ENCODE measurements around the gene PTMS.

Gene PTMS

DNA sequence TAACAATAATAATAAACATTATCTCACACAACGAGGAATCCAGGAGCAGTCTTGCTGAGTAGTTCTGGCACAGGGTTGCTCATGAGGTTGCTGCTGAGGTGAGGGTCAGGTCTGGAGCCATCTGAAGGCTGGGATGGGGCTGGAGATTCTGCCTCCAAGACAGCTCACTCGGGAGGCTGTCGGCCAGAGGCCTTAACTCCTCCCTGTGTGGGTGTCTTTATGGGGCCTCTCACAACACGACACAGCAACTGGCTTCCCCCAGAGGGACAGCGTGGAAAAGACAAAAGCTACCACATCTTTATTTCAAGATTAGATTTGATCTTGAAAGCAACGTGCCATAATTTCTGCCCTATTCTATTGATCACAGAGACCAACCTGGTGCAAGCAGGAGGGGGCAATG lies 16.0 kb downstream of the PTMS start:
- no peak for DNase-seq (ENCODE audit: low read depth)
- TF ChIP-seq, protein P1, sequence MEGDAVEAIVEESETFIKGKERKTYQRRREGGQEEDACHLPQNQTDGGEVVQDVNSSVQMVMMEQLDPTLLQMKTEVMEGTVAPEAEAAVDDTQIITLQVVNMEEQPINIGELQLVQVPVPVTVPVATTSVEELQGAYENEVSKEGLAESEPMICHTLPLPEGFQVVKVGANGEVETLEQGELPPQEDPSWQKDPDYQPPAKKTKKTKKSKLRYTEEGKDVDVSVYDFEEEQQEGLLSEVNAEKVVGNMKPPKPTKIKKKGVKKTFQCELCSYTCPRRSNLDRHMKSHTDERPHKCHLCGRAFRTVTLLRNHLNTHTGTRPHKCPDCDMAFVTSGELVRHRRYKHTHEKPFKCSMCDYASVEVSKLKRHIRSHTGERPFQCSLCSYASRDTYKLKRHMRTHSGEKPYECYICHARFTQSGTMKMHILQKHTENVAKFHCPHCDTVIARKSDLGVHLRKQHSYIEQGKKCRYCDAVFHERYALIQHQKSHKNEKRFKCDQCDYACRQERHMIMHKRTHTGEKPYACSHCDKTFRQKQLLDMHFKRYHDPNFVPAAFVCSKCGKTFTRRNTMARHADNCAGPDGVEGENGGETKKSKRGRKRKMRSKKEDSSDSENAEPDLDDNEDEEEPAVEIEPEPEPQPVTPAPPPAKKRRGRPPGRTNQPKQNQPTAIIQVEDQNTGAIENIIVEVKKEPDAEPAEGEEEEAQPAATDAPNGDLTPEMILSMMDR (IDR thresholded peaks at IDR 0.05; ENCODE audit: insufficient read depth, low read depth, low read length, missing control alignments): no peak

DNA sequence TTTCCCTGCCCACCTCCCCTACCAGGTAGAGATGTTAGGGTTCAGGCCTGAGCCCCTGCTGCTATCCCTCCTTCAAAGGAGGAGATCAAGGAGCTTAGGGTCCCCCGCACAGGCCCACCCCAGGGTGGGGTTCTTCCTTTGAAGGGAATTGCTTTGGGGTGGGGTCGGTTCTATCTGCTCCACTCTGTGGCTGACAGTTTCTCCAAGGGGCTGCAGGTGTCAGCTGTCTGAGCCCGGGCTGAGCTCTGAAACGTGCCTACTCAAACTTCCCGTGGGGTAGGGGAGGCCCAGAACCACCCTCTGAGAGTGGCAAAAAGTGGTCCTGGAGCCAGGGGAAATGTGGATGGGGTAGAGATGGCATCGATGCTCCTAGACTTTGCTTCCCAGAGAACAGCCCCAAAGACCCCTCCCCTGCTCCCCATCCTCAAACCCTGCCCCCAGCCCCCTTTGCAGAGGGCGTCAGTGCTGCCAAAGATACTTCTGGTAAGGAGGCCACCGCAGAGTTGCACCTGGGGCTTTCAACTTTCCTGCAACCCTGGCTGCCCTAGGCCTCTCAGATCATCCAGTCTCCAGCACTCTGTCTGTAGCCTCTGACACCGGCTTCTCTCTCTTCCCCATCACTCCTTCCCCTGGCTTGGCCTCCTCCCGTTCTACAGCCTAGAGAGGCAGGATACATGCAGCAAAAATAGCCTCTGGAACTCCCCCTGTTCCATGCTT lies 16.8 kb downstream of the PTMS start:
- TF ChIP-seq, protein P1 (IDR thresholded peaks at IDR 0.05; ENCODE audit: insufficient read depth, low read depth, low read length, missing control alignments): no peak
- DNase-seq (ENCODE audit: low read depth): no peak
- no peak overlapping the region for H3K4me3 ChIP-seq (ENCODE audit: low read length)

More for the DNA sequence above, 16.0 kb downstream of the PTMS start:
- no peak overlapping the region for H3K4me3 ChIP-seq (ENCODE audit: low read length)

DNA sequence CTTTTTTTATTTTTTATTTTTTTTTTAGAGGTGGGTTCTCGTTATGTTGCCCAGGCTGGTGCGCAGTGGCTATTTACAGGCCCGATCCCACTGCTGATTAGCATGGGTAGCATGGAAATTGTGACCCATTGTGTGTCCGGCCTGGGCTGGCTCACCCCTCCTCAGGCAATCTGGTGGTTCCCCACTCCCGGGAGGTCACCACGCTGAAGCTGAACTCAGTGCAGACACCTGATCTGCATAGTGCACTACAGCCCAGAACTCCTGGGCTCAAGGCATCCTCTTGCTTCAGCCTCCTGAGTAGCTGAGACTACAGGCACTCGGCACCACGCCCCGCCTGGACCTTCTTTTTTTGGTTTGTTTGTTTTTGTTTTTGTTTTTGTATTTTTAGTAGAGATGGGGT lies 17.7 kb downstream of the PTMS start:
- no peak for DNase-seq (ENCODE audit: low read depth)
- TF ChIP-seq, protein P1 (IDR thresholded peaks at IDR 0.05; ENCODE audit: insufficient read depth, low read depth, low read length, missing control alignments): no peak
- no peak overlapping the region for H3K4me3 ChIP-seq (ENCODE audit: low read length)

DNA sequence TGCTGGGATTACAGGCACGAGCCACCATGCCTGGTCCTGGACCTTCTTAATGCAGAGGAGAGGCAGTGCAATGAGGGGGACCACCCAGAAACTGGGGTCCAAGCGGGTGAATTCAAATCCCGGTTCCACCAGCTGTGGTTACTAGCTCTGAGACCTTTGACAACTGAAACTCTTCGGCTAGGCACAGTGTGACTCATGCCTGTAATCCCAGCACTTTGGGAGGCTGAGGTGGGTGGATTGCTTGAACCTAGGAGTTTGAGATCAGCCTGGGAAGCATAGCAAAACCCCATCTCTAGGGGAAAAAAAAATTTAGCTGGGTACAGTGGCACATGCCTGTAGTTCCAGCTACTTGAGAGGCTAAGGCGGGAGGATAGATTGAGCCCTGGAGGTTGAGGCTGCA lies 18.1 kb downstream of the PTMS start:
- TF ChIP-seq, protein P1 (IDR thresholded peaks at IDR 0.05; ENCODE audit: insufficient read depth, low read depth, low read length, missing control alignments): no peak
- H3K4me3 ChIP-seq (ENCODE audit: low read length): no peak overlapping the region
- DNase-seq (ENCODE audit: low read depth): no peak

DNA sequence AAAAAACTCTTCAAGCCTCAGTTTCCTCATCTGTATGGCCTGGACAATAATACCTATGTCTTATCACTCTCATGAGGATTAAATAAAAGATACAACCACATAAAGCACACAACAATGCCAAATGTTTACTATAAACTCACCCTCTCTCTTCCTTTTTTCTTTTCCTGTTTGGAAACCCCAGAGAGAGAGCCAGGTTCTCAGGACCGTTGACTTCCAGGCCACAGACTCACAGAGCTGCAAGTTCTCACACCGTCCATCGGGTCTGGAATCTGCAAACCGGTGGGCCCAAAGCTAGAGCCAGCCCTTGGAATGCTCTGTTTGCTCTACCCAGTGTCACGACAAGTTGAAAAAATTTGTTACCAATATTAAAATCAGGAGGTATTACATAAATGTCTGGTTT lies 18.6 kb downstream of the PTMS start:
- no peak overlapping the region for H3K4me3 ChIP-seq (ENCODE audit: low read length)
- DNase-seq (ENCODE audit: low read depth): no peak
- TF ChIP-seq, protein P1 (IDR thresholded peaks at IDR 0.05; ENCODE audit: insufficient read depth, low read depth, low read length, missing control alignments): no peak

DNA sequence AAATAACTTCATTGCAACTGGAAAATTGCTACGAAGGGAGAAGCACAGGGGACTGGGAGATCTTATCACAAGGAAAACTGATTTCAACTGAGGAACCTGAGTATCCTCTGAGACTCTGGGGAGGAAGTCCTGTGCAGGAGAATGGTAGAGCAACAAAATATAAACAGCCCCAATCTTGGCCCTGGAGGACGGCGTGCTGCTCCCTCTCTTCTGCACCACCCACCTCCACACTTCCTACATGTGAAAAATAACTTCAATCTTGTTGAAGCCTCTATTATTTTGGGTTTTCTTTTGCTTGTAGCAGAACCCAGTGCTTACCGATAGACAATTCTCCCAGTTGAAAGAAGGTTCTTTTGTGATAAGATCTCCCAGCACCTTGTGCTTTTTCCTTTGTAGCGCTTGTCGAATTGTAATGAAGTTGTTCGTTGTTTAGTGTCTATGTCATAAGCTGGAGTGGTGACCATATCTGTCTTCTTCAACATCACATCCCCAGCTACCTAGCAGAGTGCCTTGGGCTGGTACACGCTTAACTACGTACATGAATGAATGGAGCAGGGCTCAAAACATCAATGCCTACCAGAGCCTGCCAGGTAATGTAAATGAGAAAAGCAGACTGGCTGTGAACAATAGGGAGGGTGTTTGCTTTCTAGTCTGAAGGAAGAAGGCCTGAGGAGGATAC lies 20.4 kb downstream of the PTMS start:
- TF ChIP-seq, protein P1 (IDR thresholded peaks at IDR 0.05; ENCODE audit: insufficient read depth, low read depth, low read length, missing control alignments): no peak
- no peak overlapping the region for H3K4me3 ChIP-seq (ENCODE audit: low read length)
- no peak for DNase-seq (ENCODE audit: low read depth)
